Upper lobe of left lung (tissue), 6 donors: ENCODE data around the gene NEU4. TPM values are rescaled to one million over a fixed set of nuclear protein-coding genes. Genes with fewer than 3 reads are reported as not detected.
A peak's percentile ranks its signal among the peaks of the same experiment; 100 is the strongest.

Experiments used
- ATAC-seq, 2 donors: fragments of 200-7000 bp; cut with Tn5 transposase; one replicate each; pipeline ENCODE4 v1.9.1; 2022; ENCODE audit warnings: mild to moderate bottlenecking in 2 of 2, moderate library complexity in 2 of 2; ENCODE audit not compliant: low FRiP score in 2 of 2
- DNase-seq, 2 donors: peaks; one replicate each; pipeline ENCODE4 v3.0.0-alpha.2; 2019 to 2020
- H3K27ac ChIP-seq, 4 donors: fragments of 200-600 bp; sonication (generic); one replicate each; pipeline ENCODE4 v1.5.1; 2016 to 2019
- H3K27me3 ChIP-seq, 4 donors: fragments of 200-600 bp; sonication (generic); one replicate each; pipeline ENCODE4 v1.5.1; 2017 to 2019
- H3K36me3 ChIP-seq, 4 donors: fragments of 200-600 bp; sonication (generic); one replicate each; pipeline ENCODE4 v1.5.1; 2016 to 2019
- H3K4me1 ChIP-seq, 4 donors: fragments of 200-600 bp; sonication (generic); one replicate each; pipeline ENCODE4 v1.5.1; 2018 to 2019
- H3K4me3 ChIP-seq, 4 donors: fragments of 200-600 bp; sonication (generic); one replicate each; pipeline ENCODE4 v1.5.1; 2017 to 2019; ENCODE audit warnings: mild to moderate bottlenecking in 2 of 4, moderate library complexity in 1 of 4
- H3K9me3 ChIP-seq, 4 donors: fragments of 200-600 bp; sonication (generic); one replicate each; pipeline ENCODE4 v1.5.1; 2018 to 2019
- EP300 ChIP-seq, 4 donors: sonication (generic); formaldehyde crosslinking; IDR thresholded peaks; one replicate each; pipeline ENCODE4 v1.5.1; 2017; ENCODE audit warnings: antibody characterized with exemption in 4 of 4, control low read depth in 2 of 4
- POLR2A ChIP-seq, 4 donors: fragments of 450-650 bp; IDR thresholded peaks; one replicate each; pipeline ENCODE4 v1.5.1; 2016 to 2017; ENCODE audit warnings: antibody characterized with exemption in 4 of 4, mild to moderate bottlenecking in 2 of 4
- POLR2AphosphoS5 ChIP-seq, 2 donors: sonication (generic); formaldehyde crosslinking; IDR thresholded peaks; one replicate each; pipeline ENCODE4 v1.5.1; 2017; ENCODE audit warnings: antibody characterized with exemption in 2 of 2
- WGBS, 2 donors: methylation state at CpG; one replicate each; pipeline ENCODE4 v1.1.5; 2017 to 2018; 5-methylcytosine and 5-hydroxymethylcytosine counted together
- total RNA-seq, 6 donors: library from RNA; depleted of rRNA in 4 of 6; stranded (reverse); fragments of >200 nt in 4 of 6; gene quantifications; one replicate each; pipeline versions ENCODE4 v1.1.0 to v1.2.1, GENCODE V29; 2016 to 2021
- TF ChIP-seq, protein P1 (sequence below), 6 experiments: fragments of 450-650 bp in 4 of 6; fragments of 200-600 bp in 2 of 6; sonication (generic) in 2 of 6; IDR thresholded peaks; one replicate each; pipeline ENCODE4 v1.5.1; 2016 to 2019; ENCODE audit warnings: antibody characterized with exemption in 6 of 6
- donor health status: DM: no; HTN: no; CAD: no; lungs with moderate emphysema.
- donor health status: DM: no; HTN: yes; CAD: no; lungs with severe emphysema.

Gene NEU4
- total RNA-seq, 6 donors from 2014 or later, result 2.9 TPM; not detected in 5

DNA sequence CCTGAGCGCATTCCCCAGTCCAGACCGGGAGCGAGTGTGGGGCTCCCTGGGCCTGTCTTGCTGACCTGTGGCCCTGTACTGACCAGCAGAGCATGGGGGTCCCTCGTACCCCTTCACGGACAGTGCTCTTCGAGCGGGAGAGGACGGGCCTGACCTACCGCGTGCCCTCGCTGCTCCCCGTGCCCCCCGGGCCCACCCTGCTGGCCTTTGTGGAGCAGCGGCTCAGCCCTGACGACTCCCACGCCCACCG is 5.3 kb downstream of the NEU4 start:
- DNase-seq (no peak), ATAC-seq (no peak)
- H3K9me3 ChIP-seq, result no peaks in the 10 kb centered on the region
- WGBS, 2 donors, result 70 to 92% methylated on average over 3 to 17 of the region's 17 CpGs
- no peaks in the 10 kb centered on the region for H3K36me3 ChIP-seq
- no peak overlapping the region for H3K4me3 ChIP-seq
- TF ChIP-seq, protein P1, sequence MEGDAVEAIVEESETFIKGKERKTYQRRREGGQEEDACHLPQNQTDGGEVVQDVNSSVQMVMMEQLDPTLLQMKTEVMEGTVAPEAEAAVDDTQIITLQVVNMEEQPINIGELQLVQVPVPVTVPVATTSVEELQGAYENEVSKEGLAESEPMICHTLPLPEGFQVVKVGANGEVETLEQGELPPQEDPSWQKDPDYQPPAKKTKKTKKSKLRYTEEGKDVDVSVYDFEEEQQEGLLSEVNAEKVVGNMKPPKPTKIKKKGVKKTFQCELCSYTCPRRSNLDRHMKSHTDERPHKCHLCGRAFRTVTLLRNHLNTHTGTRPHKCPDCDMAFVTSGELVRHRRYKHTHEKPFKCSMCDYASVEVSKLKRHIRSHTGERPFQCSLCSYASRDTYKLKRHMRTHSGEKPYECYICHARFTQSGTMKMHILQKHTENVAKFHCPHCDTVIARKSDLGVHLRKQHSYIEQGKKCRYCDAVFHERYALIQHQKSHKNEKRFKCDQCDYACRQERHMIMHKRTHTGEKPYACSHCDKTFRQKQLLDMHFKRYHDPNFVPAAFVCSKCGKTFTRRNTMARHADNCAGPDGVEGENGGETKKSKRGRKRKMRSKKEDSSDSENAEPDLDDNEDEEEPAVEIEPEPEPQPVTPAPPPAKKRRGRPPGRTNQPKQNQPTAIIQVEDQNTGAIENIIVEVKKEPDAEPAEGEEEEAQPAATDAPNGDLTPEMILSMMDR (IDR thresholded peaks at IDR 0.05), result no peak
- no peak for TF ChIP-seq POLR2AphosphoS5 (IDR thresholded peaks at IDR 0.05)
- no peak for TF ChIP-seq POLR2A (IDR thresholded peaks at IDR 0.05)
- TF ChIP-seq EP300 (IDR thresholded peaks at IDR 0.05), result no peak
- peaks cover 0 to 15% (median 0%) of the 10 kb centered on the region in 4 donors for H3K4me1 ChIP-seq
- no peak overlapping the region for H3K27ac ChIP-seq
- no peaks in the 10 kb centered on the region for H3K27me3 ChIP-seq

- peak; percentile 17 to 77 for DNase-seq
- TF ChIP-seq POLR2A (IDR thresholded peaks at IDR 0.05), result no peak
- no peak for TF ChIP-seq EP300 (IDR thresholded peaks at IDR 0.05)
- TF ChIP-seq POLR2AphosphoS5 (IDR thresholded peaks at IDR 0.05), result no peak
- TF ChIP-seq, protein P1 (IDR thresholded peaks at IDR 0.05), result no peak
- H3K9me3 ChIP-seq, result no peaks in the 10 kb centered on the region
- peaks cover 0 to 15% (median 0%) of the 10 kb centered on the region in 4 donors for H3K4me1 ChIP-seq
- WGBS, 2 donors, result 83 to 90% methylated on average over 34 to 49 of the region's 52 CpGs
- peak in 1 of 2 donors; percentile 6 for ATAC-seq
- no peak overlapping the region for H3K4me3 ChIP-seq
- no peaks in the 10 kb centered on the region for H3K36me3 ChIP-seq
- H3K27me3 ChIP-seq, result no peaks in the 10 kb centered on the region
- H3K27ac ChIP-seq, result no peak overlapping the region
Measured at GRCh38 chr2:241814643-241815476, 5.9 kb downstream of the NEU4 start.

- H3K9me3 ChIP-seq, result no peaks in the 10 kb centered on the region
- DNase-seq (peak in 1 of 2 donors; percentile 78), ATAC-seq (no peak)
- no peaks in the 10 kb centered on the region for H3K27me3 ChIP-seq
- H3K4me1 ChIP-seq, result peaks cover 0 to 15% (median 0%) of the 10 kb centered on the region in 4 donors
- H3K36me3 ChIP-seq, result no peaks in the 10 kb centered on the region
- 87 to 89% methylated on average over 33 to 44 of the region's 48 CpGs for WGBS, 2 donors
- no peak overlapping the region for H3K4me3 ChIP-seq
- no peak overlapping the region for H3K27ac ChIP-seq
- no peak for TF ChIP-seq POLR2AphosphoS5 (IDR thresholded peaks at IDR 0.05)
- no peak for TF ChIP-seq EP300 (IDR thresholded peaks at IDR 0.05)
- no peak for TF ChIP-seq POLR2A (IDR thresholded peaks at IDR 0.05)
- TF ChIP-seq, protein P1 (IDR thresholded peaks at IDR 0.05), result no peak
Measured at GRCh38 chr2:241815477-241816430, 6.8 kb downstream of the NEU4 start.

DNA sequence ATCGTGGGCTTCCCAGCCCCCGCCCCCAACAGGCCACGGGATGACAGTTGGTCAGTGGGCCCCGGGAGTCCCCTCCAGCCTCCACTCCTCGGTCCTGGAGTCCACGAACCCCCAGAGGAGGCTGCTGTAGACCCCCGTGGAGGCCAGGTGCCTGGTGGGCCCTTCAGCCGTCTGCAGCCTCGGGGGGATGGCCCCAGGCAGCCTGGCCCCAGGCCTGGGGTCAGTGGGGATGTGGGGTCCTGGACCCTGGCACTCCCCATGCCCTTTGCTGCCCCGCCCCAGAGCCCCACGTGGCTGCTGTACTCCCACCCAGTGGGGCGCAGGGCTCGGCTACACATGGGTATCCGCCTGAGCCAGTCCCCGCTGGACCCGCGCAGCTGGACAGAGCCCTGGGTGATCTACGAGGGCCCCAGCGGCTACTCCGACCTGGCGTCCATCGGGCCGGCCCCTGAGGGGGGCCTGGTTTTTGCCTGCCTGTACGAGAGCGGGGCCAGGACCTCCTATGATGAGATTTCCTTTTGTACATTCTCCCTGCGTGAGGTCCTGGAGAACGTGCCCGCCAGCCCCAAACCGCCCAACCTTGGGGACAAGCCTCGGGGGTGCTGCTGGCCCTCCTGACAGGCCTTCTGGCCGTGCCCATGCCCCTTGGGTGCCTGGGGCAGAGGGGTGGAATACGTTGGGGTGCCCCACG is 7.6 kb downstream of the NEU4 start:
- DNase-seq (peak in 1 of 2 donors; percentile 76), ATAC-seq (no peak)
- WGBS, 2 donors, result 67 to 86% methylated on average over 7 to 28 of the region's 33 CpGs
- TF ChIP-seq EP300 (IDR thresholded peaks at IDR 0.05), result no peak
- no peak for TF ChIP-seq POLR2AphosphoS5 (IDR thresholded peaks at IDR 0.05)
- TF ChIP-seq POLR2A (IDR thresholded peaks at IDR 0.05), result no peak
- TF ChIP-seq, protein P1 (IDR thresholded peaks at IDR 0.05), result no peak
- H3K27me3 ChIP-seq, result no peaks in the 10 kb centered on the region
- no peak overlapping the region for H3K4me3 ChIP-seq
- no peaks in the 10 kb centered on the region for H3K9me3 ChIP-seq
- no peak overlapping the region for H3K27ac ChIP-seq
- H3K36me3 ChIP-seq, result no peaks in the 10 kb centered on the region
- peaks cover 0 to 20% (median 1%) of the 10 kb centered on the region in 4 donors for H3K4me1 ChIP-seq
